ENCODE measurements around the gene ARHGAP44.
"Not testable (repeated sequence)": the region's sequence is repeated elsewhere in the genome, so short reads cannot be mapped to it uniquely, and the experiment has no call there.

Gene ARHGAP44

DNA sequence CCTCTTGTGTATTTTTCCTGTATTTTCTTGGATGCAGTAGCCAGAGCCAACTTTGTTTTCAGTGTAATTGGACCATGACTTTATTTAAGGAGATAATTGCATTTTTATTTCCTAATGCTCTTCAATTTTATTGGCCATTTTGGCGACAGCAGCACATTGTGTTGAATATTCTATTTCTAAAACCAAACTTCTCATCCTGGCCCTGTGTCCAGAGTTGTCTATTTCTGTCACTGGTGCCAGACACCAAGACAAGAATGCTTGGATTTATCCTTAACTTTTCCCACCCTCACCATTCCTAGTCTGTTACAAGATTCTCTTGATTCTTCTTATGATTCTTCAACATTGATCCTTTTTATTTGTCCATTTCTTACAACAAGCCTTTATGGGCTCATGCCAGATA is 37.1 kb downstream of the ARHGAP44 start:
- no peak for DNase-seq

- no peak for DNase-seq
Observed at GRCh38 chr17:12830777-12831247, 41.5 kb downstream of the ARHGAP44 start.

GRCh38 chr17:12831839-12832238 is 42.5 kb downstream of the ARHGAP44 start:
- no peak for DNase-seq

DNA sequence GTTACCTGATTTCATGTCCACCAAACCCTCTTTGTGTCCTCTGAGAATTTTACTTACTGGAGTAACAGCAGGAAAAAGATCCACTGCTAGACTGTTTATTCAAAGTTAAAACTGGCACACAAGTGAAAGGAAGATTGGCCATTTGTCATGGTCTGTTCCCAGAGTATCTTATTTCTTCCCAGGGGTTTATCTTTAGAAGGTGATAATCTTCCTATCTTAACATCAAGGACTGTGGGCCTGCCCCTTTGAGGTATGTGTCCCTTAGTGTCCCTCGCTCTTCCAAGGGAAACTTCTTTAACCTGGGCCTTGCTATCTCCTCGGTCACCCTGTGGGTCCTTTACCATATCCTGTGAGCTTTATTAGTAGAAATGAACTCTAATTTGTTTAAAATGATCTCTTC is 49.7 kb downstream of the ARHGAP44 start:
- DNase-seq, result no peak

GRCh38 chr17:12842936-12843335 is 53.6 kb downstream of the ARHGAP44 start:
- no peak for DNase-seq

- no peak for DNase-seq
Observed at GRCh38 chr17:12850996-12851395, 61.7 kb downstream of the ARHGAP44 start.

DNA sequence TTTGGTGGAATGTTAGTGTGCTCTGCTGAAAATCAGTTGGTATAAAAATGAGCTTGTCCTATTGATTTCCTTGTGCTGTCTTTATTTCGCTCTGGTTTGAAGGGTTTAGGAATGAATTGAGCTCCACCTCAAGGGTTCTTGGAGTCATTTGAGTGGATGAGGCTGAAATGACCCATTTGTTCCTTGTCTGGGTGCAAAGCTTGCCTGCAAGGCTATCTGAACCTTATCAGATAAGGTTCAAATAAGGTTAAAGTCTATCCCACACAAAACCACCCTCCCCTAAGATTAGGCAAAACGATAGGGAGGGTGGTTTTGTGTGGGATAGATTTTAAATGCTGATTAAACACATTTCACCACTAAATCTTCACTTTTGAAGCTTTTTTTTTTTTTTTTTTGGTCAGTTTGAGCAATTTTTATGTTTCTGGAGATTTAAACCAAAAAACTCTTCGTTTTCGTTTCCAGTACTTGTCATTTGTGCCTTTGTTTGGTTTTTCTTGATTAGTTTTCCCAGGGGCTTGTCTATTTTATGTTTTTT is 62.7 kb downstream of the ARHGAP44 start:
- no peak for DNase-seq

DNA sequence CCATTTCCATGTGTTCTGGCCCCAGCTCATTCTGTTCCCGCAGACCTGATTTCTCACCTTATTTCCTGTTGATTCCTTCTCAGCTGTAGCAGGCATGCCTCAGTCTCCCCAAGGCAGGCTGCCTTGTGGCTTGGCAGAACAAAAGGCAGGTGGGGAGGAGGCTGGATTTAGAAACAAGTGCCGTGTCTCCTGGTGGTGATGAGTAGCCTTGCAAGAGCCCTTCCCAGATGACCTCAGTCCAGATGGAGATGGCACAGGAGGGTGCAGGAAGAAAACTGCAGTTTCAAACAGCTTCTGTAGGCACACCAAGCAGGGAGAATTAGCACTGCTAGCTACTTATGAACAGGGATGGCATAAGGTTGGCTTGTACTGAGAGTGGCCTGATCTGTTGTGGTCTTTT is 64.6 kb downstream of the ARHGAP44 start:
- no peak for DNase-seq

DNA sequence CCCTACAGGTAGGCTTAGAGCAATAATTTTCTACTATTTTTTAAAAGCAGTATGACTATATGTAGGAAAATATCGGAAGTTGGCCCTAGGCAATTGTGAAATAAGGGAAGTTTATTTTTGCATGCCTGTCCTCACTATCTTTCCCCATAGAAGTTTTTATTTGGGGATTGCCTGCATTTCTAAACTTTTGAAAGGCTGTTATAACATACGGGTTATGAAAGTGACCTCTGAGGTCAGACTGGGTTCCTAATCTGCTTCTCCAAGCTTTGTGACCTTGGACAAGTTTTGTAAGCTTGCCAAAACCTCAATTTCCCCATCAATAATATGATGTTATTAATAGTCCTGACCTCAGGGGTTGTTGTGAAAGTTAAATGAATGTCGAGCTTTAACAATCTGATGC is 67.1 kb downstream of the ARHGAP44 start:
- DNase-seq, result no peak

- no peak for DNase-seq
Observed at GRCh38 chr17:12857592-12857991, 68.3 kb downstream of the ARHGAP44 start.

DNA sequence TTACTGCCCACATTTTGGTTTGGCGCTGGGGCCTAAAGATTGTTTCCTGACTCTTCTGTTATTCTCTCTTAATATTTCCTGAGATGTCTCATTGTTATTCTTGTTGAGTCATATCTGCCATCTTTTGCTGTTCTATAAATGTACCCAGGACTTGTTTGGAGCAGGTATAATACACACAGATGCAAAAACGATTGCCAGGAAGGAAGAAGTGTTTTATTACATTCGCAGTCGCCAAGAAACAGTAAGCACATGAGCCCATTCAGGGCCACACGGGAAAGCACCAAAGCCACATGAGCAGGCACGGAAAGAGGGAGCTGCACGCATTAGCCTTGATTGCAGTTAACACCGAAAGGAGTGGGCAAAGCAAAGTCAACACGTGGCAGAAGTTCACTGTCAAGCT is 70.2 kb downstream of the ARHGAP44 start:
- no peak for DNase-seq

DNA sequence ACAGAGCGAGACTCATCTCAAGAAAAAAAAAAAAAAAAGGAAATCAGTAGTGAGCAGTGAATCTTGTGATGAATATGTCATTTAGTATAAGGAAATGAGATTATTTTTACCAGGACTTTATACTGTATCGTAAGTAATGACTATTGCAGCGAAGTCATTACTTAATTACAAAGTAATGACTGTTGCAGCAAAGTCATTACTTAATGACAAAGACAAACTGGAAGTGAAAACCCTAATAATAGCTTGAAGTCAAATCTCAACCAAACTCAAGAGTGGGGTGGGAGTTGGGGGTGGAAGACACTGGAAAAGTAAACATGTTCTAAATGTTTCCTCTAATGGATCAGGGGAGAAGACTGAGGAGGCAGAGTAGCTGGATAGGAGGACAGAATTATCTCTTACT is 76.5 kb downstream of the ARHGAP44 start:
- no peak for DNase-seq

- no peak for DNase-seq
Observed at GRCh38 chr17:12866244-12866643, 76.9 kb downstream of the ARHGAP44 start.

- no peak for DNase-seq
Observed at GRCh38 chr17:12867726-12868125, 78.4 kb downstream of the ARHGAP44 start.

GRCh38 chr17:12873415-12874125 is 84.3 kb downstream of the ARHGAP44 start:
- DNase-seq, result not testable (repeated sequence)

DNA sequence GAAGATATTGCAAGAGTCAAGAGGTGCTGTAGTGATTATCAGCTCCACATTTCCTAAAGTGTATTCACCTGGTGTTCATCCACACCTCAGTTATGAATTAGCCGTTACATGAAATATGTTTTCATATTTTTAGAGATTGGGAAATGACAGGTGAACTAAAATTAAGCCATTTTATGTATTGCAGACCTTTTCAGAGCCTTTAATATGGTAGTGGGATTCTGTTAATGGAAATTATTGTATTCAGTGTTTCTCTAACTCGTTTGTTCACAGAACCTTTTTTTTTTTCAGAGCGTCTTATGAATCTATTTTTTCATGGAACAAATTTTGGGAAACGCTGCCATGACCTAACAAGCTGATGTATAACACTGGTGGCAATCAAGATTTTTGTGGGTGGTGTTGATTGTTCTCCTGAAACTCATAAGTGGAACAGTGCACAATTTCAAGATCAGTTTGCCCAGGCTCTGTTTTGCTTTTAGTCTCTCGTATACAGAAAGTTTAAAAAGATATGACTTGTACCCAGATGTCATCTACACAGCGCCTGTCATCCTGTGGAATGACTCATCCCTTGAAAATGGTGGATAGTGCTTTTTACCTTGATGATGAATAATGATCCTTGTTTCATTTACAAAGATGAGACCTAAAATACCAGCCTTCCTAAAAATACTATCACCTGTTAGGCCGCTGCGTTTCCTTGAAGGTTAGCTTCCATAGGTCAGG is 88.8 kb downstream of the ARHGAP44 start:
- DNase-seq, result no peak

DNA sequence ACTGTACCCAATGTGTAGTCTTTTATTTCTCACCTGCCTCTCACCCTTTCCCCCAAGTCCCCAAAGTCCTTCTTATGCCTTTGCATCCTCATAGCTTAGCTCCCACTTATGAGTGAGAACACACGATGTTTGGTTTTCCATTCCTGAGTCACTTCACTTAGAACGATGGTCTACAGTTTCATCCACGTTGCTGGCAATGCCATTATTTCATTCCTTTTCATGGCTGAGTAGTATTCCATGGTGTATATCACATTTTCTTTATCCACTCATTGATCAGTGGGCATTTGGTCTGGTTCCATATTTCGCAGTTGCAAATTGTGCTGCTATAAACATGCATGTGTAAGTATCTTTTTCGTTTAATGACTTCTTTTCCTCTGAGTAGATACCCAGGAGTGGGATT is 89.8 kb downstream of the ARHGAP44 start:
- DNase-seq, result not testable (repeated sequence)

- no peak for DNase-seq
Observed at GRCh38 chr17:12883472-12883871, 94.2 kb downstream of the ARHGAP44 start.

GRCh38 chr17:12887088-12887487 is 97.8 kb downstream of the ARHGAP44 start:
- DNase-seq, result no peak

DNA sequence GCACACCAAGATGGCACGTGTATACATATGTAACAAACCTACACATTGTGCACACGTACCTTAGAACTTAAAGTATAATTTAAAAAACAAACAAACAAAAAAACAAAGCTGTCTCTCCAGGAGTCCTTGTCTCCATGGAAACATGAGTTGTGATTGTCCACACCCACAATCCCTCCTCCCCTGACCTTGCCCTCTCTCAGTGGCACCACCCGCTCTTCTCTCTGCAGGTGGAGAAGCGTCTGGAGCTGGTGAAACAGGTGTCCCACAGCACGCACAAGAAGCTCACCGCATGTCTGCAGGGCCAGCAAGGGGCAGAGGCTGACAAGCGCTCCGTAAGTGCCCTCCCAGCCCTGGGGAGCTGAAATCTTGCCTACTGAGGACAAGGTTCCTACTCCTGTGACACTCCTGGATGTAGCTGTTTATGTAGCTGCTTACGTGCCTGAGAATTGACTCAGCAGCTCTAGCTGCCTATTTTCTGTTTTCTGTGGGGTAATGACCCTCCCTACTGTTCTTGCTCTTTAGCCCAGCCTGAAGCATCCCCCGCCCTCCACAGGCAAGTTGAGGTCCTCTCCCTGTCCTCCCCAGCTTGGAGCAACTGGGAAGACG is 107.0 kb downstream of the ARHGAP44 start:
- DNase-seq, result no peak

GRCh38 chr17:12898110-12898509 is 108.8 kb downstream of the ARHGAP44 start:
- no peak for DNase-seq

DNA sequence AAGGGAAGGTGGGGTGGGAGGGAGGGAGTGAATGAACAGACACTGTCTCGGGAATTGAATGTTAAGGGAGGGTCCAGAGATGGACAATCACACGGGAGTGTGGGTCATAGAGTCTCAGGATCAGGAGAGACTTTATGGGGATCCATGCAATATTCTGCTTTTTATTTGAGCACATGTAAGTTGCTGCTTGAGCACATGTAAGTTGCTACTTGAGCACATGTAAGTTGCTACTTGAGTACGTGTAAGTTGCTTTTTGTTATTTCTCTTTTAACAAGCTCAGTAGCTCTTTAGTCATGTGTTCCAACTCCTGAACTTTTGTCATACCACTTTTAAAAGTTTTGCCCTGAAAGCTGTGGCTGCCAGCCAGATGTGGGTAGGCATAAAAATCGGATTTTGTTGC is 110.3 kb downstream of the ARHGAP44 start:
- DNase-seq, result no peak

GRCh38 chr17:12900474-12900873 is 111.2 kb downstream of the ARHGAP44 start:
- DNase-seq, result no peak

DNA sequence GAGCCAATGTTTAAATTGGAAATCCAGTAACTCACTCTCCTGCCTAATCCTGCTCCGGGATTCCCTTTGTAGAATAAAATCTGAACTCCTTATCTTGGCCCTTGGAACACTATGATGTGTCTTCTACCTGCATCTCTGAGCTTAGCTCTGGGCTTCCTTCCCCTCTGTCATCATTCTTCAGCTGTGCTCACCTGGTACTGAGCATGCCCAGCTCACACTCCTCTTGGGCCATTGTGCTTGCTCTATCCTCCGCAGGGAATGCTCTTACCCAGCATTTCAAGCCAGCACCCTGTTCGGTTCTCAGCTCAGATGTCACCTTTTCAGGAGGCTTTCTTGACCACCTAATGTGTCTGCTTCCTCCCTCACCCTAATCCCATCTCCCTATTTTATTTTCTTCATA is 112.7 kb downstream of the ARHGAP44 start:
- no peak for DNase-seq

All from NCI-H1105 (cell line).